NCI-H2171 (cell line): ENCODE data around the gene ANKRD42.

Experiments
- DNase-seq: peaks from one replicate; lab custom pipeline; 2025; lab: John Stamatoyannopoulos, UW

Gene ANKRD42

GRCh38 chr11:83193315-83194280, at the start of gene ANKRD42:
Gene ANKRD42 (plus strand): TSS chr11:83193712. CDS start chr11:83194671, 959 bp downstream.
- DNase-seq = peak; percentile 72

- no peak for DNase-seq
Observed at GRCh38 chr11:83147895-83148294, 45.6 kb upstream of the ANKRD42 start.

GRCh38 chr11:83150450-83150849, 43.1 kb upstream of the ANKRD42 start:
- DNase-seq = no peak

GRCh38 chr11:83151274-83151977, 42.1 kb upstream of the ANKRD42 start:
- DNase-seq = no peak

GRCh38 chr11:83152264-83152663, 41.2 kb upstream of the ANKRD42 start:
- DNase-seq = no peak

- no peak for DNase-seq
Observed at GRCh38 chr11:83153764-83154163, 39.7 kb upstream of the ANKRD42 start.

- peak; percentile 91 for DNase-seq
Observed at GRCh38 chr11:83156144-83156995, 37.1 kb upstream of the ANKRD42 start.

- DNase-seq = no peak
Observed at GRCh38 chr11:83156996-83157593, 36.4 kb upstream of the ANKRD42 start, which contains the start of gene PCF11. Gene PCF11 (plus strand): TSS chr11:83157131. CDS start chr11:83157440, 309 bp downstream.

GRCh38 chr11:83157594-83158356, 35.7 kb upstream of the ANKRD42 start:
- DNase-seq = peak; percentile 24

- DNase-seq = no peak
Observed at GRCh38 chr11:83158357-83158786, 35.1 kb upstream of the ANKRD42 start.

GRCh38 chr11:83158965-83159901, 34.3 kb upstream of the ANKRD42 start:
- no peak for DNase-seq

- DNase-seq = no peak
Observed at GRCh38 chr11:83159902-83160865, 33.3 kb upstream of the ANKRD42 start.

- no peak for DNase-seq
Observed at GRCh38 chr11:83161610-83162199, 31.8 kb upstream of the ANKRD42 start.

GRCh38 chr11:83162377-83162776, 31.1 kb upstream of the ANKRD42 start:
- no peak for DNase-seq

- DNase-seq = no peak
Observed at GRCh38 chr11:83166193-83166866, 27.2 kb upstream of the ANKRD42 start.

GRCh38 chr11:83168756-83169155, 24.8 kb upstream of the ANKRD42 start:
- no peak for DNase-seq

GRCh38 chr11:83170865-83171264, 22.6 kb upstream of the ANKRD42 start:
- DNase-seq = no peak
